ENCODE data around the gene AKT3. TPM values are rescaled to one million over a fixed set of nuclear protein-coding genes. Genes with fewer than 3 reads are reported as not detected.
A peak's percentile ranks its signal among the peaks of the same experiment; 100 is the strongest.
"Not testable (repeated sequence)": the region's sequence is repeated elsewhere in the genome, so short reads cannot be mapped to it uniquely, and the experiment has no call there.

Gene AKT3
- total and polyA plus RNA-seq, 11 donors = 3.2 to 27.9 (median 16.6) TPM

- WGBS, 4 donors = 96 to 99% (median 97%) methylated on average over 1 of the region's 1 CpG
- no peaks in the 10 kb centered on the region for H3K27me3 ChIP-seq
- peaks cover 0 to 37% (median 16%) of the 10 kb centered on the region in 12 donors for H3K9me3 ChIP-seq
- no peak for ATAC-seq
- peaks cover 0 to 14% (median 1%) of the 10 kb centered on the region in 12 donors for H3K4me1 ChIP-seq
- TF ChIP-seq POLR2A (IDR thresholded peaks at IDR 0.05) (no peak), CTCF (IDR thresholded peaks at IDR 0.05) (no peak)
- intact Hi-C loops (cut with DNase I) = no loop called here
- no peak for DNase-seq
- no peak overlapping the region for H3K4me3 ChIP-seq
- H3K36me3 ChIP-seq = no peaks in the 10 kb centered on the region
- peak overlapping the region in 1 of 12 donors; percentile 29 for H3K27ac ChIP-seq
Observed at GRCh38 chr1:243837907-243838535, 12.0 kb downstream of the AKT3 start.

- H3K27me3 ChIP-seq = no peaks in the 10 kb centered on the region
- H3K27ac ChIP-seq = no peak overlapping the region
- no peak for ATAC-seq
- 95 to 98% (median 97%) methylated on average over 4 of the region's 4 CpGs for WGBS, 4 donors
- TF ChIP-seq CTCF (IDR thresholded peaks at IDR 0.05) = no peak
- TF ChIP-seq POLR2A (IDR thresholded peaks at IDR 0.05) = no peak
- DNase-seq = no peak
- H3K4me3 ChIP-seq = no peak overlapping the region
- intact Hi-C loops (cut with DNase I) = no loop called here
- H3K4me1 ChIP-seq = peaks cover 0 to 3% (median 0%) of the 10 kb centered on the region in 12 donors
- no peaks in the 10 kb centered on the region for H3K36me3 ChIP-seq
- peaks cover 0 to 37% (median 16%) of the 10 kb centered on the region in 12 donors for H3K9me3 ChIP-seq
Observed at GRCh38 chr1:243834130-243834529, 15.9 kb downstream of the AKT3 start.

GRCh38 chr1:243831463-243831862 is 18.6 kb downstream of the AKT3 start:
- intact Hi-C loops (cut with DNase I) = no loop called here
- 90 to 96% (median 91%) methylated on average over 3 of the region's 3 CpGs for WGBS, 4 donors
- Histone ChIP-seq H3K4me3 (no peak overlapping the region), H3K27ac (no peak overlapping the region), H3K27me3 (no peaks in the 10 kb centered on the region), H3K4me1 (peaks cover 0 to 11% (median 0%) of the 10 kb centered on the region in 12 donors), H3K9me3 (peaks cover 0 to 23% (median 9%) of the 10 kb centered on the region in 12 donors), H3K36me3 (no peaks in the 10 kb centered on the region)
- no peak for DNase-seq
- no peak for TF ChIP-seq CTCF (IDR thresholded peaks at IDR 0.05)
- no peak for TF ChIP-seq POLR2A (IDR thresholded peaks at IDR 0.05)
- no peak for ATAC-seq

- H3K27ac ChIP-seq = no peak overlapping the region
- no peak for TF ChIP-seq POLR2A (IDR thresholded peaks at IDR 0.05)
- no peak for TF ChIP-seq CTCF (IDR thresholded peaks at IDR 0.05)
Observed at GRCh38 chr1:243827206-243827605, 22.8 kb downstream of the AKT3 start.

GRCh38 chr1:243824907-243825306 is 25.1 kb downstream of the AKT3 start:
- ATAC-seq; H3K27me3 ChIP-seq; intact Hi-C loops (cut with DNase I); H3K4me3 ChIP-seq; DNase-seq; H3K27ac ChIP-seq; H3K36me3 ChIP-seq: not testable (repeated sequence)
- Histone ChIP-seq H3K4me1 (peaks cover 0 to 11% (median 0%) of the 10 kb centered on the region in 12 donors), H3K9me3 (peaks cover 0 to 44% (median 20%) of the 10 kb centered on the region in 12 donors)
- 85 to 98% (median 91%) methylated on average over 1 of the region's 1 CpG for WGBS, 4 donors

More at GRCh38 chr1:243827206-243827605, 22.8 kb downstream of the AKT3 start:
- intact Hi-C loops (cut with DNase I) = no loop called here
- Histone ChIP-seq H3K4me1 (peaks cover 0 to 11% (median 0%) of the 10 kb centered on the region in 12 donors), H3K36me3 (no peaks in the 10 kb centered on the region), H3K9me3 (peaks cover 0 to 21% (median 5%) of the 10 kb centered on the region in 12 donors), H3K4me3 (no peak overlapping the region), H3K27me3 (no peaks in the 10 kb centered on the region)
- no peak for ATAC-seq
- DNase-seq = no peak

Data from heart left ventricle (tissue), 16 donors.